ENCODE data around the gene GON4L. TPM values are rescaled to one million over a fixed set of nuclear protein-coding genes. Genes with fewer than 3 reads are reported as not detected.

Gene GON4L, protein sequence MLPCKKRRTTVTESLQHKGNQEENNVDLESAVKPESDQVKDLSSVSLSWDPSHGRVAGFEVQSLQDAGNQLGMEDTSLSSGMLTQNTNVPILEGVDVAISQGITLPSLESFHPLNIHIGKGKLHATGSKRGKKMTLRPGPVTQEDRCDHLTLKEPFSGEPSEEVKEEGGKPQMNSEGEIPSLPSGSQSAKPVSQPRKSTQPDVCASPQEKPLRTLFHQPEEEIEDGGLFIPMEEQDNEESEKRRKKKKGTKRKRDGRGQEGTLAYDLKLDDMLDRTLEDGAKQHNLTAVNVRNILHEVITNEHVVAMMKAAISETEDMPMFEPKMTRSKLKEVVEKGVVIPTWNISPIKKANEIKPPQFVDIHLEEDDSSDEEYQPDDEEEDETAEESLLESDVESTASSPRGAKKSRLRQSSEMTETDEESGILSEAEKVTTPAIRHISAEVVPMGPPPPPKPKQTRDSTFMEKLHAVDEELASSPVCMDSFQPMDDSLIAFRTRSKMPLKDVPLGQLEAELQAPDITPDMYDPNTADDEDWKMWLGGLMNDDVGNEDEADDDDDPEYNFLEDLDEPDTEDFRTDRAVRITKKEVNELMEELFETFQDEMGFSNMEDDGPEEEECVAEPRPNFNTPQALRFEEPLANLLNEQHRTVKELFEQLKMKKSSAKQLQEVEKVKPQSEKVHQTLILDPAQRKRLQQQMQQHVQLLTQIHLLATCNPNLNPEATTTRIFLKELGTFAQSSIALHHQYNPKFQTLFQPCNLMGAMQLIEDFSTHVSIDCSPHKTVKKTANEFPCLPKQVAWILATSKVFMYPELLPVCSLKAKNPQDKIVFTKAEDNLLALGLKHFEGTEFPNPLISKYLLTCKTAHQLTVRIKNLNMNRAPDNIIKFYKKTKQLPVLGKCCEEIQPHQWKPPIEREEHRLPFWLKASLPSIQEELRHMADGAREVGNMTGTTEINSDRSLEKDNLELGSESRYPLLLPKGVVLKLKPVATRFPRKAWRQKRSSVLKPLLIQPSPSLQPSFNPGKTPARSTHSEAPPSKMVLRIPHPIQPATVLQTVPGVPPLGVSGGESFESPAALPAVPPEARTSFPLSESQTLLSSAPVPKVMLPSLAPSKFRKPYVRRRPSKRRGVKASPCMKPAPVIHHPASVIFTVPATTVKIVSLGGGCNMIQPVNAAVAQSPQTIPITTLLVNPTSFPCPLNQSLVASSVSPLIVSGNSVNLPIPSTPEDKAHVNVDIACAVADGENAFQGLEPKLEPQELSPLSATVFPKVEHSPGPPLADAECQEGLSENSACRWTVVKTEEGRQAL (N-terminal part only)
- 10 to 100 TPM; 12.2 to 32.8 (median 18.7) TPM for total RNA-seq

DNA sequence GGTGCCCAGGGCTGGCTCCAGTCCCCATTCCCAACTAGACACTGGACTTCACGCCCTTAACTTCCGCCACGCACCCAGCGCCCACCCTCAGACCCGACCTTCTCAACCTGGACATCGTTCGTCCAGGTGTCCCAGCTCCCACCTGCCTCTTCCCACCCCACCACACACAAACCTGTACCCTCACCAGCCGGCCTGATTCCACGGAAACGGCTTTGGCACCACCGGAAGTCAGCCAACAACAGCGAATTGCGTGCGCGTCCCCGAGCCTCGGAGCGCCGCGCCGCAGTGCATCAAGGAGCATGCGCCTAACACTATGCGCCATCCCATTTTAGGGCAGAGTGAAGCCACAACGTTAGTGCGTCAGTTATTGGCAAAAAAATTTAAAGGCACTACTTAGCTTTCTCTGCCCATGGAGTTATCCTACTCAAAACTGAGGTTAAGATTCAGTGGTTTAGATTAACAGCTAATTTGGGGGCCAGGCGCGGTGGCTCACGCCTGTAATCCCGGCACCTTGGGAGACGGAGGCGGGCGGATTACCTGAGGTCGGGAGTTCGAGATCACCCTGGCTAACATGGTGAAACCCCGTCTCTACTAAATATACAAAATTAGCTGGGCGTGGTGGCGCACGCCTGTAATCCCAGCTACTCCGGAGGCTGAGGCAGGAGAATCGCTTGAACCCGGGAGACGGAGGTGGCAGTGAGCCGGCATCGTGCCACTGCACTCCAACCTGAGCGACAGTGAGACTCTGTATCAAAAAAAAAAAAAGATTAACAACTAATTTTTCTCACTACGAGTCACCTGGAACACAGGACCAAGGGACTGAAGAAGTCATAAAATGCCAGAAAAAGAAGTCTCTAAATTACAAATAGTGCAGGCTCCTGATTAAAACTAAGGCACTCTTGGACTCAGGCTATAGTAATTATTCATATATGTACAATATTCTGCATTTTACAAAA lies at the start of gene GON4L:
GON4L (minus strand) TSS at position 240 of the 956 bp plus-strand sequence. CDS start 3,434 bp downstream, outside the sequence.
- TF ChIP-seq, protein P1, sequence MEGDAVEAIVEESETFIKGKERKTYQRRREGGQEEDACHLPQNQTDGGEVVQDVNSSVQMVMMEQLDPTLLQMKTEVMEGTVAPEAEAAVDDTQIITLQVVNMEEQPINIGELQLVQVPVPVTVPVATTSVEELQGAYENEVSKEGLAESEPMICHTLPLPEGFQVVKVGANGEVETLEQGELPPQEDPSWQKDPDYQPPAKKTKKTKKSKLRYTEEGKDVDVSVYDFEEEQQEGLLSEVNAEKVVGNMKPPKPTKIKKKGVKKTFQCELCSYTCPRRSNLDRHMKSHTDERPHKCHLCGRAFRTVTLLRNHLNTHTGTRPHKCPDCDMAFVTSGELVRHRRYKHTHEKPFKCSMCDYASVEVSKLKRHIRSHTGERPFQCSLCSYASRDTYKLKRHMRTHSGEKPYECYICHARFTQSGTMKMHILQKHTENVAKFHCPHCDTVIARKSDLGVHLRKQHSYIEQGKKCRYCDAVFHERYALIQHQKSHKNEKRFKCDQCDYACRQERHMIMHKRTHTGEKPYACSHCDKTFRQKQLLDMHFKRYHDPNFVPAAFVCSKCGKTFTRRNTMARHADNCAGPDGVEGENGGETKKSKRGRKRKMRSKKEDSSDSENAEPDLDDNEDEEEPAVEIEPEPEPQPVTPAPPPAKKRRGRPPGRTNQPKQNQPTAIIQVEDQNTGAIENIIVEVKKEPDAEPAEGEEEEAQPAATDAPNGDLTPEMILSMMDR (IDR thresholded peaks at IDR 0.05) = peak in 1 of 6 experiments; percentile 29
- peak in 2 of 4 donors; percentile 24 to 45 for TF ChIP-seq POLR2A (IDR thresholded peaks at IDR 0.05)
- Histone ChIP-seq H3K27ac (peak within 1 kb of the TSS; percentile 87 to 93 (median 90)), H3K36me3 (peaks cover 0 to 33% (median 21%) of the 10 kb centered on the region in 3 donors), H3K9me3 (no peaks in the 10 kb centered on the region), H3K4me3 (peak within 1 kb of the TSS; percentile 67 to 86 (median 76)), H3K4me1 (peaks cover 9 to 45% (median 14%) of the 10 kb centered on the region in 3 donors), H3K27me3 (peaks cover 0 to 9% (median 0%) of the 10 kb centered on the region in 4 donors)
- DNase-seq = peak; percentile 60
- 21 to 23% methylated on average over 25 to 28 of the region's 46 CpGs for WGBS, 2 donors
- intact Hi-C loops (cut with DNase I) = no loop called here

DNA sequence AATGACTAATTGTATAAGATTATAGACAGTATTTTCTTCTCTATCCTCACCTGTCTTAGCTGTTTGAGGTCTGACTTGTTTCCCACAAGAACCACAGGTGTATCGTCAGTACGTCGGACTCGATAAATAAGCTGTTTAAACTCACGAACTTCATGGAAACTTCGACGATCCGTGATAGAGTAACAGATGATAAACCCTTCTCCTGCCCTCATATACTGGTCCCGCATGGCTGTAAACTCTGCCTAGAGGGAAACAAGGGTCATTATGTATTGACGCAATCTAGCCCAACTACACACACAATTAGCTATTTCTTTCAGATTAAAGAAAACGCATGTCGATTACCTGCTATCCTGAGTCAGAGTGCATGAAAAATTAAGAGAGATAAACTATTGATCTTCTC lies 47.2 kb upstream of the GON4L start:
- peaks cover 47 to 100% (median 80%) of the 10 kb centered on the region in 3 donors for H3K36me3 ChIP-seq
- intact Hi-C loops (cut with DNase I) = no loop called here

DNA sequence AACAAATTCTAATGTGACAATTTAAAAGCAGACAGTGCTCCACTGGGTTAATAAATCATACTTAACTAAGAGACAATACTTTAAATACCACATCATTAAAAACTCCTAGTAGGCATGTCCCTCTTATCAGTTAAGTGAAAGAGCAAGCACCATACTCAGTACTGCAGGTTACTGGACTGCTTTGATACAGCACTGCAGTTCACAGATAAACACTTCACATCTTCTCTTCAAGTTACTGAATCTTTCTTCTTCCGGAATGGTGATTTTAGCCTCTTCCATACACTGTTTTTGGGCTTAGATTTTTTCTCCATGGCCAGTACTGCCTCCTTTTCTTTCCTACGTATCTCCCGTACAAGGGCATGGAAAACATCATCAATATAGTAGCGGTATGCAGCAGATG lies 43.1 kb upstream of the GON4L start:
- H3K9me3 ChIP-seq = no peaks in the 10 kb centered on the region
- peaks cover 35 to 100% (median 62%) of the 10 kb centered on the region in 3 donors for H3K36me3 ChIP-seq
- intact Hi-C loops (cut with DNase I) = no loop called here
- no peaks in the 10 kb centered on the region for H3K27me3 ChIP-seq
- no peak for DNase-seq
- no peak overlapping the region for H3K27ac ChIP-seq
- WGBS, 2 donors = 85 to 95% methylated on average over 4 of the region's 4 CpGs
- TF ChIP-seq, protein P1 (IDR thresholded peaks at IDR 0.05) = no peak
- no peak for TF ChIP-seq POLR2A (IDR thresholded peaks at IDR 0.05)
- no peaks in the 10 kb centered on the region for H3K4me1 ChIP-seq
- H3K4me3 ChIP-seq = no peak overlapping the region

More for the DNA sequence above, 47.2 kb upstream of the GON4L start:
- Histone ChIP-seq H3K27ac (no peak overlapping the region), H3K4me3 (no peak overlapping the region), H3K27me3 (no peaks in the 10 kb centered on the region), H3K4me1 (peaks cover 1 to 12% (median 3%) of the 10 kb centered on the region in 3 donors), H3K9me3 (no peaks in the 10 kb centered on the region)
- WGBS, 2 donors = 90 to 95% methylated on average over 12 of the region's 12 CpGs
- DNase-seq = no peak
- TF ChIP-seq POLR2A (IDR thresholded peaks at IDR 0.05) = no peak
- TF ChIP-seq, protein P1 (IDR thresholded peaks at IDR 0.05) = no peak

DNA sequence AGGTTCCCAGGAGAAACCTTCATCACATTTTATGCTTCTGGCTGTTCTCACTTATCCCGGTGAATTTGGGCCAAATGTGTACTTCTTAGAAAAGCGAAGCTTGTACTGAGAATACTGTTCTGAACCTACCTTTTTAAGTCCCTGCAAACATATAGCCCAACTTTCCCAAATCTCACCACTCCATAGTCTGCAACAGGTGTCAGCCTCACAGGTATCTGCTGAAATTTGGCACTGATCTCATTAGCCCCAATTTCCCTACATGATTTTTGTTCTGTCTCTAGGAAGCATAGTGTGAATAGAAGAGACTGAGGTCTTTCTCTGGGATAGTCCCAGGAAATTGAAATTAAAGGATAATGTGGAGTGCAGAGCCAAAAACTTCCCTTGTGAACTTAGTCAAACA lies 42.7 kb upstream of the GON4L start:
- Histone ChIP-seq H3K9me3 (no peaks in the 10 kb centered on the region), H3K36me3 (peaks cover 35 to 95% (median 58%) of the 10 kb centered on the region in 3 donors), H3K27me3 (no peaks in the 10 kb centered on the region), H3K27ac (no peak overlapping the region), H3K4me3 (no peak overlapping the region), H3K4me1 (no peaks in the 10 kb centered on the region)
- intact Hi-C loops (cut with DNase I) = no loop called here
- no peak for DNase-seq
- 97 to 100% methylated on average over 2 of the region's 2 CpGs for WGBS, 2 donors
- TF ChIP-seq, protein P1 (IDR thresholded peaks at IDR 0.05) = no peak
- TF ChIP-seq POLR2A (IDR thresholded peaks at IDR 0.05) = no peak

Measured in esophagus squamous epithelium (tissue), 5 donors.